HL-60 (cell line): ENCODE results near the gene ESRRG.

Experiments used
- DNase-seq, 2 experiments: peaks; one replicate each; pipeline ENCODE4 v3.0.0-alpha.2; 2010 to 2020; ENCODE audit warnings: low read depth in 1 of 2, low spot score in 1 of 2
- H3K27ac ChIP-seq: fragments of 250-450 bp; sonication (Bioruptor Pico); replicated peaks from 2 replicates; pipeline ENCODE4 v1.5.1; 2020; ENCODE audit warnings: mild to moderate bottlenecking, moderate library complexity
- H3K27me3 ChIP-seq: fragments of 250-450 bp; sonication (Bioruptor Pico); 2 replicates; pipeline ENCODE4 v1.5.1; 2021; ENCODE audit warnings: mild to moderate bottlenecking, moderate library complexity; ENCODE audit not compliant: insufficient read depth, poor library complexity, severe bottlenecking
- H3K4me3 ChIP-seq: replicated peaks from 2 replicates; pipeline ENCODE4 v1.5.1; 2011; ENCODE audit warnings: mild to moderate bottlenecking, control low read depth, low read length; ENCODE audit not compliant: insufficient read depth
- CTCF ChIP-seq: IDR thresholded peaks from one replicate; pipeline ENCODE4 v1.5.1; 2011; ENCODE audit warnings: low read length, control low read depth, inconsistent platforms; ENCODE audit not compliant: insufficient read depth
- GABPA ChIP-seq: IDR thresholded peaks from 2 replicates; pipeline ENCODE4 v1.6.1; 2012; ENCODE audit warnings: low read depth
- POLR2AphosphoS5 ChIP-seq: IDR thresholded peaks from 2 replicates; pipeline ENCODE4 v1.6.1; 2012; ENCODE audit warnings: low read depth
- REST ChIP-seq: IDR thresholded peaks from 2 replicates; pipeline ENCODE4 v1.6.1; 2012; ENCODE audit warnings: low read depth; ENCODE audit not compliant: insufficient replicate concordance
- SPI1 ChIP-seq: IDR thresholded peaks from 2 replicates; pipeline ENCODE4 v1.6.1; 2012; ENCODE audit warnings: low read depth, mild to moderate bottlenecking, borderline replicate concordance

The ESRRG gene

GRCh38 chr1:216523449-216524190 lies 199.6 kb downstream of the ESRRG start:
- no peak overlapping the region for H3K27ac ChIP-seq
- no peak for TF ChIP-seq CTCF
- DNase-seq: no peak
- no peak overlapping the region for H3K4me3 ChIP-seq
- H3K27me3 ChIP-seq: no peaks in the 10 kb centered on the region

- Histone ChIP-seq H3K4me3 (no peak overlapping the region), H3K27ac (no peak overlapping the region), H3K27me3 (no peaks in the 10 kb centered on the region)
- TF ChIP-seq GABPA: no peak
- TF ChIP-seq CTCF: no peak
- TF ChIP-seq REST: no peak
- TF ChIP-seq SPI1: no peak
- no peak for TF ChIP-seq POLR2AphosphoS5
- DNase-seq: no peak
Measured at GRCh38 chr1:216523043-216523442, 200.2 kb downstream of the ESRRG start.

GRCh38 chr1:216521477-216521876 lies 201.8 kb downstream of the ESRRG start:
- H3K27me3 ChIP-seq: no peaks in the 10 kb centered on the region
- no peak overlapping the region for H3K27ac ChIP-seq
- no peak for DNase-seq
- no peak overlapping the region for H3K4me3 ChIP-seq
- TF ChIP-seq CTCF (no peak), REST (no peak), SPI1 (no peak), POLR2AphosphoS5 (no peak), GABPA (no peak)
